Measurements from ENCODE around the gene PKNOX1.

Gene PKNOX1

DNA sequence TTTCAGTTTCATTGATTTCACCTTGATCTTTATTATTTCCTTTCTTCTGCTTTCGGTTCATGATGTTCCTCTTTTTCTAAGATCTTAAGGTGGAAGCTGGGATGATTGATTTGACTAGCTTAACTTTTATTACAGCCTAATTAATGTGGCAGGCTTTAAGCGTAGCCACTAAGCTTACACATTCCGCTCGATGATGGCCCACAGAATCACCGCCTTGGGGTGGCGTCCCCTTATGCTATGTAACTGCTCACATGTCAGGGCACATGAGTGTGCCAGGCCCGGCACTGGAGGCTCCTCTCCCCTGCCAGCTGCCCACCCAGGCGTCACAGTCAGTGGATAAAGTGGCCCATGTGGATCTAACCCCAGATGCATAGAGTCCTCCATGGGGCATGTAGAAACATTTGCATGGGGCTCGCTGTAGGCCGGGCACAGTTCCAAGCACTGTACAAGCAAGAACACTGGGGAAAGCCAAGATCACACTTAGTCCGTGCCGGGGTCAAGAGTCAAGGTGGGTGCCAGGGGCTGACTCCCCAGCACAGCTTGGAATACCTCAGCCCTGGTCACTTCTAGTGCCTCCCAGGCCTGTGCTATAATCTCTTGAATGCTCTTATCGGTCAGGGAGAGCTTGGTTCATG is 41.7 kb downstream of the PKNOX1 start:
- Histone ChIP-seq H3K4me1 (ENCODE audit: insufficient read depth, poor library complexity, severe bottlenecking) (no peaks in the 10 kb centered on the region), H3K9me3 (ENCODE audit: severe bottlenecking) (no peaks in the 10 kb centered on the region), H3K27ac (ENCODE audit: poor library complexity, severe bottlenecking) (no peak overlapping the region), H3K4me3 (ENCODE audit: severe bottlenecking) (no peak overlapping the region), H3K27me3 (ENCODE audit: insufficient read depth, poor library complexity, severe bottlenecking) (no peaks in the 10 kb centered on the region), H3K36me3 (ENCODE audit: low read depth) (peaks cover 58% of the 10 kb centered on the region)
- TF ChIP-seq, protein P1, sequence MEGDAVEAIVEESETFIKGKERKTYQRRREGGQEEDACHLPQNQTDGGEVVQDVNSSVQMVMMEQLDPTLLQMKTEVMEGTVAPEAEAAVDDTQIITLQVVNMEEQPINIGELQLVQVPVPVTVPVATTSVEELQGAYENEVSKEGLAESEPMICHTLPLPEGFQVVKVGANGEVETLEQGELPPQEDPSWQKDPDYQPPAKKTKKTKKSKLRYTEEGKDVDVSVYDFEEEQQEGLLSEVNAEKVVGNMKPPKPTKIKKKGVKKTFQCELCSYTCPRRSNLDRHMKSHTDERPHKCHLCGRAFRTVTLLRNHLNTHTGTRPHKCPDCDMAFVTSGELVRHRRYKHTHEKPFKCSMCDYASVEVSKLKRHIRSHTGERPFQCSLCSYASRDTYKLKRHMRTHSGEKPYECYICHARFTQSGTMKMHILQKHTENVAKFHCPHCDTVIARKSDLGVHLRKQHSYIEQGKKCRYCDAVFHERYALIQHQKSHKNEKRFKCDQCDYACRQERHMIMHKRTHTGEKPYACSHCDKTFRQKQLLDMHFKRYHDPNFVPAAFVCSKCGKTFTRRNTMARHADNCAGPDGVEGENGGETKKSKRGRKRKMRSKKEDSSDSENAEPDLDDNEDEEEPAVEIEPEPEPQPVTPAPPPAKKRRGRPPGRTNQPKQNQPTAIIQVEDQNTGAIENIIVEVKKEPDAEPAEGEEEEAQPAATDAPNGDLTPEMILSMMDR (IDR thresholded peaks at IDR 0.05; ENCODE audit: poor library complexity, severe bottlenecking): no peak
- no peak for ATAC-seq (ENCODE audit: low read depth)
- DNase-seq (ENCODE audit: low spot score): no peak

DNA sequence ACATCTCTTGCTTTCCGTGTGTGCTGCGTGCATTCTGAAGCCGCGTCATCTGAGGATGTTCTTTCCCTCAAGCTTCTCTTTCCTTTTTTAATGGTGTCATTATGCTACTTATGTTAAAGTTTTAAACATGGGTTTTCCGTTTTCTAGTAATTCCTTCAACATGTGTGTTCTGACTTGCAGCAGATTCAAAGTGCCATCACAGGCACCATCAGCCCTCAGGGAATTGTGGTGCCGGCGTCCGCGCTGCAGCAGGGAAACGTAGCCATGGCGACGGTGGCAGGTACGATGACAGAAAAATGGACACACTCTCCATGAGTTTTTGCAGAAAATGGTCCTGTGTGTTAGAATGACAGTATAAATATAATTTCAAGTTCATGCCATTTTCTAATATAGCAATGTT is 42.4 kb downstream of the PKNOX1 start:
- Histone ChIP-seq H3K4me3 (ENCODE audit: severe bottlenecking) (no peak overlapping the region), H3K4me1 (ENCODE audit: insufficient read depth, poor library complexity, severe bottlenecking) (no peaks in the 10 kb centered on the region), H3K27me3 (ENCODE audit: insufficient read depth, poor library complexity, severe bottlenecking) (no peaks in the 10 kb centered on the region), H3K27ac (ENCODE audit: poor library complexity, severe bottlenecking) (no peak overlapping the region), H3K36me3 (ENCODE audit: low read depth) (peaks cover 61% of the 10 kb centered on the region), H3K9me3 (ENCODE audit: severe bottlenecking) (no peaks in the 10 kb centered on the region)
- DNase-seq (ENCODE audit: low spot score) (no peak), ATAC-seq (ENCODE audit: low read depth) (no peak)
- TF ChIP-seq, protein P1 (IDR thresholded peaks at IDR 0.05; ENCODE audit: poor library complexity, severe bottlenecking): no peak

DNA sequence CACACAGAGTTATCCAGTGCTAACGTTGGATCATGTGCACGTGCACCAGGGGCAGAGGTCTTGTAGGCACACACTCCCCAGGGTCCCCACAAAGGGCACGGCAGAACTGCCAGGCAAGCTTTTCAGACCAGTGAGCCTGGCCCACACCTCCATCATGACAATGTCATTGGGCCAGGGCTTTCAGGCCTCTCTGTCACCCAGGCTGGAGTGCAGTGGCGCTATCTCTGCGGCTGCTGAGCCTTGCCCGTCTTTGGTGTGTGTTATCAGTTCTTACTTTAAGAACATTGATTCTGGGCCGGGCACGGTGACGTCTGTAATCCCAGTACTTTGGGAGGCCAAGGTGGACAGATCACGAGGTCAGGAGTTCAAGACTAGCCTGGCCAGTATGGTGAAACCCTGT is 44.2 kb downstream of the PKNOX1 start:
- ATAC-seq (ENCODE audit: low read depth) (no peak), DNase-seq (ENCODE audit: low spot score) (no peak)
- peaks cover 47% of the 10 kb centered on the region for H3K36me3 ChIP-seq (ENCODE audit: low read depth)
- no peak overlapping the region for H3K27ac ChIP-seq (ENCODE audit: poor library complexity, severe bottlenecking)
- H3K4me3 ChIP-seq (ENCODE audit: severe bottlenecking): no peak overlapping the region
- H3K4me1 ChIP-seq (ENCODE audit: insufficient read depth, poor library complexity, severe bottlenecking): no peaks in the 10 kb centered on the region
- no peaks in the 10 kb centered on the region for H3K27me3 ChIP-seq (ENCODE audit: insufficient read depth, poor library complexity, severe bottlenecking)
- TF ChIP-seq, protein P1 (IDR thresholded peaks at IDR 0.05; ENCODE audit: poor library complexity, severe bottlenecking): no peak
- H3K9me3 ChIP-seq (ENCODE audit: severe bottlenecking): no peaks in the 10 kb centered on the region

DNA sequence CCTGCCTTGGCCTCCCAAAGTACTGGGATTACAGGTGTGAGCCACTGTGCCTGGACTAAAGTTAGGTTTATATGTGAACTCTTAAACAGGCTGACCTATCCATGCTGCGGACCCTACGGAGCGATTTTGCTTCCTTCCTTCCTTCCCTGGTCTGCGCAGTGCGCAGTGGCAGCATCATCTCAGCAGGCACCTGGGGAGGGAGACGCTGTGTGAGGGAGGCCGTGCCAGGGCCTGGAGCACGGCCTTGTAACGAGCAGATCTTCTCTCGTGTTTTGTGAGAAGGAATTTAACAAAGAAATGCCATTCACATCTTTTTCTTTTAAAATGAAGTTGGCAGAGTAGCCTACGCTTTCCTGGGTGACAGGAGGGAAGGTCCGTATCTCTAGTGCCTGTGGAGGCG is 45.8 kb downstream of the PKNOX1 start:
- no peak overlapping the region for H3K4me3 ChIP-seq (ENCODE audit: severe bottlenecking)
- H3K9me3 ChIP-seq (ENCODE audit: severe bottlenecking): no peaks in the 10 kb centered on the region
- H3K27me3 ChIP-seq (ENCODE audit: insufficient read depth, poor library complexity, severe bottlenecking): no peaks in the 10 kb centered on the region
- peaks cover 45% of the 10 kb centered on the region for H3K36me3 ChIP-seq (ENCODE audit: low read depth)
- H3K4me1 ChIP-seq (ENCODE audit: insufficient read depth, poor library complexity, severe bottlenecking): no peaks in the 10 kb centered on the region
- DNase-seq (ENCODE audit: low spot score) (no peak), ATAC-seq (ENCODE audit: low read depth) (no peak)
- TF ChIP-seq, protein P1 (IDR thresholded peaks at IDR 0.05; ENCODE audit: poor library complexity, severe bottlenecking): no peak
- H3K27ac ChIP-seq (ENCODE audit: poor library complexity, severe bottlenecking): no peak overlapping the region

DNA sequence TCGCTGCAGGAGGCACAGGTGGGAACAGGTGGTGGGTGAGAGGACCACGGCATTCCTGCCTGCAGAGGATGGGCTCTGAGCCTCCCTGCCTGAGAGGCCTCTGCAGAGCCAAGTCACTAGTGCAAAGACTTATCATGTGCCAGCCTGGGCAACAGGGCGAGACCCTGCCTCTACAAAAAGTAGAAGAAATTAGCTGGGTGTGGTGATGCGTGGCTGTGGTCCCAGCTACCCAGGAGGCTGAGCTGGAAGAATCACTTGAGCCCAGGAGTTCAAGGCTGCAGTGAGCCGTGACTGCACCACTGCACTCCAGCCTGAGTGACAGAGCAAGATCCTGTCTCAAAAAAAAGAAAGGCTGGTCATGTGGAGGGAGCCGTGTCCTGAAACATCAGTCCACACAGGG is 46.4 kb downstream of the PKNOX1 start:
- TF ChIP-seq, protein P1 (IDR thresholded peaks at IDR 0.05; ENCODE audit: poor library complexity, severe bottlenecking): no peak

More for the DNA sequence above, 46.4 kb downstream of the PKNOX1 start:
- ATAC-seq (ENCODE audit: low read depth) (no peak), DNase-seq (ENCODE audit: low spot score) (no peak)
- H3K4me3 ChIP-seq (ENCODE audit: severe bottlenecking): no peak overlapping the region
- no peak overlapping the region for H3K27ac ChIP-seq (ENCODE audit: poor library complexity, severe bottlenecking)
- H3K9me3 ChIP-seq (ENCODE audit: severe bottlenecking): no peaks in the 10 kb centered on the region
- peaks cover 46% of the 10 kb centered on the region for H3K36me3 ChIP-seq (ENCODE audit: low read depth)
- no peaks in the 10 kb centered on the region for H3K4me1 ChIP-seq (ENCODE audit: insufficient read depth, poor library complexity, severe bottlenecking)
- no peaks in the 10 kb centered on the region for H3K27me3 ChIP-seq (ENCODE audit: insufficient read depth, poor library complexity, severe bottlenecking)

All from RWPE2 (cell line).